Measurements from ENCODE around the gene GRID2.

The GRID2 gene

GRCh38 chr4:93201471-93202096 lies 897.8 kb downstream of the GRID2 start:
- Histone ChIP-seq H3K4me3 (ENCODE audit: low read length) (no peak overlapping the region), H3K9me3 (replicated peaks; ENCODE audit: insufficient read depth, low read length) (no peaks in the 10 kb centered on the region), H3K9me2 (replicated peaks; ENCODE audit: insufficient read depth, low read length) (no peaks in the 10 kb centered on the region), H3K4me2 (ENCODE audit: low read depth, low read length) (no peak overlapping the region), H3K27ac (ENCODE audit: low read length) (no peak overlapping the region), H3K27me3 (replicated peaks; ENCODE audit: insufficient read depth, low read length) (no peaks in the 10 kb centered on the region), H3F3A (ENCODE audit: insufficient read depth, low read length) (no peaks in the 10 kb centered on the region), H2AFZ (ENCODE audit: low read length) (no peak overlapping the region), H3K4me1 (ENCODE audit: low read length) (no peaks in the 10 kb centered on the region), H3K36me3 (replicated peaks; ENCODE audit: insufficient read depth, low read length) (no peaks in the 10 kb centered on the region), H3K79me2 (ENCODE audit: low read length) (no peaks in the 10 kb centered on the region), H3K9ac (ENCODE audit: low read length) (no peak overlapping the region), H4K20me1 (ENCODE audit: insufficient read depth, low read length) (no peaks in the 10 kb centered on the region)
- DNase-seq, result no peak
- TF ChIP-seq, protein P1, sequence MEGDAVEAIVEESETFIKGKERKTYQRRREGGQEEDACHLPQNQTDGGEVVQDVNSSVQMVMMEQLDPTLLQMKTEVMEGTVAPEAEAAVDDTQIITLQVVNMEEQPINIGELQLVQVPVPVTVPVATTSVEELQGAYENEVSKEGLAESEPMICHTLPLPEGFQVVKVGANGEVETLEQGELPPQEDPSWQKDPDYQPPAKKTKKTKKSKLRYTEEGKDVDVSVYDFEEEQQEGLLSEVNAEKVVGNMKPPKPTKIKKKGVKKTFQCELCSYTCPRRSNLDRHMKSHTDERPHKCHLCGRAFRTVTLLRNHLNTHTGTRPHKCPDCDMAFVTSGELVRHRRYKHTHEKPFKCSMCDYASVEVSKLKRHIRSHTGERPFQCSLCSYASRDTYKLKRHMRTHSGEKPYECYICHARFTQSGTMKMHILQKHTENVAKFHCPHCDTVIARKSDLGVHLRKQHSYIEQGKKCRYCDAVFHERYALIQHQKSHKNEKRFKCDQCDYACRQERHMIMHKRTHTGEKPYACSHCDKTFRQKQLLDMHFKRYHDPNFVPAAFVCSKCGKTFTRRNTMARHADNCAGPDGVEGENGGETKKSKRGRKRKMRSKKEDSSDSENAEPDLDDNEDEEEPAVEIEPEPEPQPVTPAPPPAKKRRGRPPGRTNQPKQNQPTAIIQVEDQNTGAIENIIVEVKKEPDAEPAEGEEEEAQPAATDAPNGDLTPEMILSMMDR (IDR thresholded peaks at IDR 0.05; ENCODE audit: low read length), result no peak
- TF ChIP-seq EZH2 (optimal IDR thresholded peaks at IDR 0.05; ENCODE audit: low read depth, low read length) (no peak), EZH2phosphoT487 (IDR thresholded peaks at IDR 0.05; ENCODE audit: low read length) (no peak)

DNA sequence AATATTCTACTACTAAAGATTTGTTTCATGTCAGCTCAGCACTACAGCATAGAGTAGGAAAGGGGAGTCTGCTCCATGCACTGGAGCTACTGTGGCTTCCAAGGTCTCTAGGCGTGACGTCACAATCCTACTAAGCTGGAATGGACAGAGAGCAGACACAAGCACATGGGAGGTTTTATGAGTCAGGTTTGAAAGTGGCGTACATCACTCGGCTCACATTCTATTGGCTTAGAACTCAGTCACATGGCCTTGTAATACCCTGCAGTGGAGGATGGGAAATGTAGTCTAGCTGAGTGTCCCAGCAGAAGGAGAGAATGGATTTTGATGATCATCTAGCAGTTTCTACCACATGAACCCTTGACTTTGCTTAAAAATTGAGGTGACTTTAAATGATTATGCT lies 899.9 kb downstream of the GRID2 start:
- Histone ChIP-seq H3K4me2 (ENCODE audit: low read depth, low read length) (no peak overlapping the region), H3K27me3 (replicated peaks; ENCODE audit: insufficient read depth, low read length) (no peaks in the 10 kb centered on the region), H3K9me3 (replicated peaks; ENCODE audit: insufficient read depth, low read length) (no peaks in the 10 kb centered on the region), H3K9me2 (replicated peaks; ENCODE audit: insufficient read depth, low read length) (no peaks in the 10 kb centered on the region), H3K4me1 (ENCODE audit: low read length) (no peaks in the 10 kb centered on the region), H4K20me1 (ENCODE audit: insufficient read depth, low read length) (no peaks in the 10 kb centered on the region), H3K36me3 (replicated peaks; ENCODE audit: insufficient read depth, low read length) (no peaks in the 10 kb centered on the region), H3K9ac (ENCODE audit: low read length) (no peak overlapping the region), H3K79me2 (ENCODE audit: low read length) (no peaks in the 10 kb centered on the region), H3F3A (ENCODE audit: insufficient read depth, low read length) (no peaks in the 10 kb centered on the region), H2AFZ (ENCODE audit: low read length) (no peak overlapping the region), H3K4me3 (ENCODE audit: low read length) (no peak overlapping the region), H3K27ac (ENCODE audit: low read length) (no peak overlapping the region)
- no peak for DNase-seq
- TF ChIP-seq EZH2 (optimal IDR thresholded peaks at IDR 0.05; ENCODE audit: low read depth, low read length) (no peak), EZH2phosphoT487 (IDR thresholded peaks at IDR 0.05; ENCODE audit: low read length) (no peak)
- TF ChIP-seq, protein P1 (IDR thresholded peaks at IDR 0.05; ENCODE audit: low read length), result no peak

DNA sequence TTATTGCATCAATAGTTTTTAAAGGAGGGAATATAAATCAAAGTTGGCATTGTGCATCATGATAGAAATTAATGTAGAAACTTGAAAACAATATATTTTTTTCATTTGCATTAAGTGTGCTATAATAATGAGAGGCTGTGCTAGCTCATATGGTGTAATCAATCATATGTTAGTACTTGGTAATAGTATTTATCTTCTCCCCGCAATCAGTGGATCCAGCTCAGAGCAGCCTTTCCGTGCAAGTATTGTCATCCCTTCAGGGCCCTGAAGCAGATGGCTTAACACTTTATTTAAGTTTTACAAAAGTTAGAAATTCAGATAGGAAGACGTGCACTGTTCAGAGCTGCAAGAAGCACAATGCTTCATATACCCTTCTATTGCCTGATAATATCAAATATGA lies 908.5 kb downstream of the GRID2 start:
- Histone ChIP-seq H3K9ac (ENCODE audit: low read length) (no peak overlapping the region), H3K4me1 (ENCODE audit: low read length) (no peaks in the 10 kb centered on the region)

More for the DNA sequence above, 908.5 kb downstream of the GRID2 start:
- DNase-seq, result no peak
- TF ChIP-seq EZH2 (optimal IDR thresholded peaks at IDR 0.05; ENCODE audit: low read depth, low read length) (no peak), EZH2phosphoT487 (IDR thresholded peaks at IDR 0.05; ENCODE audit: low read length) (no peak)
- TF ChIP-seq, protein P1 (IDR thresholded peaks at IDR 0.05; ENCODE audit: low read length), result no peak
- Histone ChIP-seq H3K9me3 (replicated peaks; ENCODE audit: insufficient read depth, low read length) (no peaks in the 10 kb centered on the region), H2AFZ (ENCODE audit: low read length) (no peak overlapping the region), H3K79me2 (ENCODE audit: low read length) (no peaks in the 10 kb centered on the region), H3K4me3 (ENCODE audit: low read length) (no peak overlapping the region), H3K27ac (ENCODE audit: low read length) (no peak overlapping the region), H3F3A (ENCODE audit: insufficient read depth, low read length) (no peaks in the 10 kb centered on the region), H3K27me3 (replicated peaks; ENCODE audit: insufficient read depth, low read length) (no peaks in the 10 kb centered on the region), H3K4me2 (ENCODE audit: low read depth, low read length) (no peak overlapping the region), H4K20me1 (ENCODE audit: insufficient read depth, low read length) (no peaks in the 10 kb centered on the region), H3K36me3 (replicated peaks; ENCODE audit: insufficient read depth, low read length) (no peaks in the 10 kb centered on the region), H3K9me2 (replicated peaks; ENCODE audit: insufficient read depth, low read length) (no peaks in the 10 kb centered on the region)

Measured in MM.1S (cell line).